HepG2 (cell line): ENCODE measurements around the gene APCDD1L.

Experiments used
- CREM ChIP-seq, 2 experiments: sonication (generic) in 1 of 2; formaldehyde crosslinking in 1 of 2; IDR thresholded peaks; 2 replicates each; pipeline versions ENCODE4 v1.4.0 to v1.6.1; 2016 to 2020; ENCODE audit warnings: antibody characterized with exemption in 1 of 2, mild to moderate bottlenecking in 1 of 2, missing genetic modification reagents in 1 of 2
- CTCF ChIP-seq: sonication (generic); formaldehyde crosslinking; IDR thresholded peaks from 2 replicates; pipeline ENCODE4 v1.5.0; 2020; ENCODE audit warnings: mild to moderate bottlenecking, missing genetic modification reagents, moderate library complexity
- EP300 ChIP-seq, 3 experiments: sonication (generic) in 1 of 3; formaldehyde crosslinking in 1 of 3; IDR thresholded peaks; 2 replicates each; pipeline versions ENCODE4 v1.5.1 to v1.6.1; 2011 to 2020; ENCODE audit warnings: low read depth in 2 of 3, low read length in 2 of 3, borderline replicate concordance in 1 of 3, improper control_type of control experiment in 1 of 3, mild to moderate bottlenecking in 1 of 3, missing genetic modification reagents in 1 of 3, moderate library complexity in 1 of 3
- MAX ChIP-seq: IDR thresholded peaks from 2 replicates; pipeline ENCODE4 v1.6.1; 2012; ENCODE audit warnings: inconsistent platforms
- POLR2A ChIP-seq, 2 experiments: IDR thresholded peaks; 2 replicates each; pipeline ENCODE4 v1.6.1; 2011; ENCODE audit warnings: low read depth in 2 of 2, low read length in 2 of 2, mild to moderate bottlenecking in 1 of 2, moderate library complexity in 1 of 2; ENCODE audit not compliant: insufficient read depth in 1 of 2
- TRIM24 ChIP-seq: sonication (generic); formaldehyde crosslinking; IDR thresholded peaks from 2 replicates; pipeline ENCODE4 v1.8.0; 2022; ENCODE audit warnings: mild to moderate bottlenecking, missing genetic modification reagents
- ZNF124 ChIP-seq: sonication (generic); formaldehyde crosslinking; IDR thresholded peaks from 2 replicates; pipeline ENCODE4 v1.4.0; 2020; ENCODE audit warnings: missing genetic modification reagents
- ZNF687 ChIP-seq: sonication (generic); formaldehyde crosslinking; IDR thresholded peaks from 2 replicates; pipeline ENCODE4 v1.5.1; 2020; ENCODE audit warnings: mild to moderate bottlenecking, missing genetic modification reagents, moderate library complexity
- TF ChIP-seq, protein P1 (sequence below): conservative IDR thresholded peaks from 2 replicates; pipeline ENCODE4 v1.6.1; 2018; ENCODE audit warnings: missing genetic modification reagents
- TF ChIP-seq, protein P2 (sequence below): sonication (generic); formaldehyde crosslinking; IDR thresholded peaks from 2 replicates; pipeline ENCODE4 v1.9.0; 2021; ENCODE audit warnings: missing genetic modification reagents, borderline replicate concordance

DNA sequence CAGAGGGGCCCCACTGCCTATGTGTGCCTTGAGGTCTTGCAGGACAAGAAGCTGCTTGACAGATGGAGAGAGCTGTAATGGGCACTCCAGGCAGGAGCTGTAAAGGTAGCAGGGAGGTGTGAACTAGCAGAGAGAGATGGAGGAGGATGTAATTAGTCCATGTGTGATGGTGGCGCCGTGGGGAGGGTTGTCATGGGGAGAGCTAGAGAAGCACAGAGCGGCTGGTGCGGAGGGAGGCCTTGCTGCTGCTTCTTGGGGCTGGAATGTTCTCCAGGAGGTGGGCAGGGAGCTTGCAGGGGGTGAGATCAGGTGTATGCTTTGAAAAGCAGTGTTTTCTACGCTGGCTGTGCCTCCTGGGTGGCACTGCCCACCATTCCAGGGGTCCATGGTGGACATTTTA, 32.1 kb downstream of the APCDD1L start:
- TF ChIP-seq MAX (no peak), CTCF (CRISPR knock-in tag) (no peak), EP300 (IDR thresholded peaks at IDR 0.05; ENCODE audit: low read depth in 2 of 2, low read length in 2 of 2) (no peak), EP300 (CRISPR knock-in tag; IDR thresholded peaks at IDR 0.05; ENCODE audit: borderline replicate concordance) (no peak), TRIM24 (CRISPR knock-in tag) (no peak), ZNF687 (CRISPR knock-in tag) (no peak), ZNF124 (CRISPR knock-in tag) (no peak), POLR2A (IDR thresholded peaks at IDR 0.05; ENCODE audit: insufficient read depth in 1 of 2, low read depth in 2 of 2, low read length in 2 of 2) (no peak), CREM (IDR thresholded peaks at IDR 0.05) (no peak), CREM (CRISPR knock-in tag; IDR thresholded peaks at IDR 0.05) (no peak)
- TF ChIP-seq, protein P1, sequence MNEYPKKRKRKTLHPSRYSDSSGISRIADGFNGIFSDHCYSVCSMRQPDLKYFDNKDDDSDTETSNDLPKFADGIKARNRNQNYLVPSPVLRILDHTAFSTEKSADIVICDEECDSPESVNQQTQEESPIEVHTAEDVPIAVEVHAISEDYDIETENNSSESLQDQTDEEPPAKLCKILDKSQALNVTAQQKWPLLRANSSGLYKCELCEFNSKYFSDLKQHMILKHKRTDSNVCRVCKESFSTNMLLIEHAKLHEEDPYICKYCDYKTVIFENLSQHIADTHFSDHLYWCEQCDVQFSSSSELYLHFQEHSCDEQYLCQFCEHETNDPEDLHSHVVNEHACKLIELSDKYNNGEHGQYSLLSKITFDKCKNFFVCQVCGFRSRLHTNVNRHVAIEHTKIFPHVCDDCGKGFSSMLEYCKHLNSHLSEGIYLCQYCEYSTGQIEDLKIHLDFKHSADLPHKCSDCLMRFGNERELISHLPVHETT (CRISPR knock-in tag) = no peak
- TF ChIP-seq, protein P2, sequence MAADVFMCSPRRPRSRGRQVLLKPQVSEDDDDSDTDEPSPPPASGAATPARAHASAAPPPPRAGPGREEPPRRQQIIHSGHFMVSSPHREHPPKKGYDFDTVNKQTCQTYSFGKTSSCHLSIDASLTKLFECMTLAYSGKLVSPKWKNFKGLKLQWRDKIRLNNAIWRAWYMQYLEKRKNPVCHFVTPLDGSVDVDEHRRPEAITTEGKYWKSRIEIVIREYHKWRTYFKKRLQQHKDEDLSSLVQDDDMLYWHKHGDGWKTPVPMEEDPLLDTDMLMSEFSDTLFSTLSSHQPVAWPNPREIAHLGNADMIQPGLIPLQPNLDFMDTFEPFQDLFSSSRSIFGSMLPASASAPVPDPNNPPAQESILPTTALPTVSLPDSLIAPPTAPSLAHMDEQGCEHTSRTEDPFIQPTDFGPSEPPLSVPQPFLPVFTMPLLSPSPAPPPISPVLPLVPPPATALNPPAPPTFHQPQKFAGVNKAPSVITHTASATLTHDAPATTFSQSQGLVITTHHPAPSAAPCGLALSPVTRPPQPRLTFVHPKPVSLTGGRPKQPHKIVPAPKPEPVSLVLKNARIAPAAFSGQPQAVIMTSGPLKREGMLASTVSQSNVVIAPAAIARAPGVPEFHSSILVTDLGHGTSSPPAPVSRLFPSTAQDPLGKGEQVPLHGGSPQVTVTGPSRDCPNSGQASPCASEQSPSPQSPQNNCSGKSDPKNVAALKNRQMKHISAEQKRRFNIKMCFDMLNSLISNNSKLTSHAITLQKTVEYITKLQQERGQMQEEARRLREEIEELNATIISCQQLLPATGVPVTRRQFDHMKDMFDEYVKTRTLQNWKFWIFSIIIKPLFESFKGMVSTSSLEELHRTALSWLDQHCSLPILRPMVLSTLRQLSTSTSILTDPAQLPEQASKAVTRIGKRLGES (CRISPR knock-in tag) = no peak
